ENCODE results near the gene GINS1.

GINS1 gene

GRCh38 chr20:25378189-25378883, 29.1 kb upstream of the GINS1 start:
- H3K27ac ChIP-seq: no peak overlapping the region
- no peak for TF ChIP-seq CTCF (IDR thresholded peaks at IDR 0.05)
- no peak for TF ChIP-seq ZFX (IDR thresholded peaks at IDR 0.05; ENCODE audit: borderline replicate concordance)

- no peak overlapping the region for H3K27ac ChIP-seq
- no peak for TF ChIP-seq CTCF (IDR thresholded peaks at IDR 0.05)
- TF ChIP-seq ZFX (IDR thresholded peaks at IDR 0.05; ENCODE audit: borderline replicate concordance): no peak
These were observed 28.4 kb upstream of the GINS1 start for GRCh38 chr20:25378884-25379733.

GRCh38 chr20:25380945-25381614, 26.4 kb upstream of the GINS1 start:
- H3K27ac ChIP-seq: no peak overlapping the region
- TF ChIP-seq CTCF (IDR thresholded peaks at IDR 0.05): no peak
- TF ChIP-seq ZFX (IDR thresholded peaks at IDR 0.05; ENCODE audit: borderline replicate concordance): no peak

- no peak overlapping the region for H3K27ac ChIP-seq
- no peak for TF ChIP-seq CTCF (IDR thresholded peaks at IDR 0.05)
- TF ChIP-seq ZFX (IDR thresholded peaks at IDR 0.05; ENCODE audit: borderline replicate concordance): no peak
These were observed 24.6 kb upstream of the GINS1 start for GRCh38 chr20:25382704-25383370.

- no peak for TF ChIP-seq ZFX (IDR thresholded peaks at IDR 0.05; ENCODE audit: borderline replicate concordance)
These were observed 18.0 kb upstream of the GINS1 start for GRCh38 chr20:25389401-25389857.

GRCh38 chr20:25389858-25390537, 17.5 kb upstream of the GINS1 start:
- no peak for TF ChIP-seq CTCF (IDR thresholded peaks at IDR 0.05)
- no peak for TF ChIP-seq ZFX (IDR thresholded peaks at IDR 0.05; ENCODE audit: borderline replicate concordance)
- H3K27ac ChIP-seq: peak overlapping the region; percentile 81

More at GRCh38 chr20:25389401-25389857, 18.0 kb upstream of the GINS1 start:
- peak overlapping the region; percentile 81; the same call in 1 of the 2 replicates for H3K27ac ChIP-seq

All from 22Rv1 (cell line).